22Rv1 (cell line): ENCODE results near the gene PDLIM3.

Experiments used
- CTCF ChIP-seq: fragments of 450-650 bp; IDR thresholded peaks from 2 replicates; pipeline ENCODE4 v1.5.1; 2017; ENCODE audit warnings: mild to moderate bottlenecking
- ZFX ChIP-seq: fragments of 450-650 bp; IDR thresholded peaks from 2 replicates; pipeline ENCODE4 v1.6.1; 2017; ENCODE audit warnings: antibody characterized with exemption, borderline replicate concordance

GRCh38 chr4:185567381-185568376, 32.4 kb upstream of the PDLIM3 start:
- TF ChIP-seq CTCF, result no peak
- no peak for TF ChIP-seq ZFX
